Stimulated activated CD4-positive, alpha-beta T cell treated with anti-CD3 and anti-CD28 coated beads, Interleukin-2, amount 100 ng/mL, for 48 hours (primary cell): ENCODE measurements around the gene PPP2CA.
"Not testable (repeated sequence)": the region's sequence is repeated elsewhere in the genome, so short reads cannot be mapped to it uniquely, and the experiment has no call there.

Experiments used
- DNase-seq, 2 donors: peaks; one replicate each; pipeline ENCODE4 v3.0.0-alpha.2; 2020

PPP2CA gene

GRCh38 chr5:134225780-134226440, at the start of gene PPP2CA:
Gene PPP2CA, minus strand, starts transcription at chr5:134226073. Its CDS starts 212 bp downstream, at chr5:134225861.
- peak; percentile 99 to 100 for DNase-seq

DNA sequence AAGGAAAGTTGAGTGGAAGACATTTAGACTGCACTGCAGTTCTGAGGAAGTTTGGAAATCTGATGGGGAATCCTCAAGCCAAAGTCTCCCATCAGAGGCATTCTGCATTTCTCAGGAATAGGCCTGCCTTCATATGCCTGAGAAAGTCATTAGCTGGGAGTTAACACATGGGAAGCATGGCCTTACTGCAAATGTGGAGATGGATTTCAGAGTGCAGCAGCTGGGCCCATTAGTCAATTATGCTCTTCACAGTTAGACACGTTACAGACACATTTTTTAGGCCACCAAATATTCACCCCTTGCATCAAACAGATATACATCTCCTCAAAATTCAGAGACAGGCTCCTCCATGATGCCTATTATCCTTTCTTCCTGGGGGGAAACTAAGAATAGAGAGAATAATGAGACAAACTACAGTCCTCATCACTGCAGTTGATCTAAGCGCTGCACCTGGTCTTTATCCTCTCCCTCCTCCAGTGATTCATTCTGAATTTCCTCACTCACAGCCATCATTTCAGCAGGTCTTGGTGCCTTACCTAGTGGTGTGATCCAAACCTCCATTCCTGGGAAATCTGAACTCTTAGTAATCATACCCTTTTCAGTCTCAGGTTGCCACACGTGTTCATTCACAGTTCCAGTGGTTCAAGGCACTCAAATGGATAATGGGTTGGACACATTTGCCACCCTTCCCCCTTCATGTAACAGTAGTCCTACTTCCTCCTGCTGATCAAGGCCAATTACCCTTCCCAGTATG, 47.9 kb upstream of the PPP2CA start:
- DNase-seq = no peak

GRCh38 chr5:134271059-134271458, 45.2 kb upstream of the PPP2CA start:
- DNase-seq = no peak

GRCh38 chr5:134268919-134269318, 43.0 kb upstream of the PPP2CA start:
- DNase-seq = no peak

- DNase-seq = no peak
Measured at GRCh38 chr5:134268019-134268601, 42.2 kb upstream of the PPP2CA start.

DNA sequence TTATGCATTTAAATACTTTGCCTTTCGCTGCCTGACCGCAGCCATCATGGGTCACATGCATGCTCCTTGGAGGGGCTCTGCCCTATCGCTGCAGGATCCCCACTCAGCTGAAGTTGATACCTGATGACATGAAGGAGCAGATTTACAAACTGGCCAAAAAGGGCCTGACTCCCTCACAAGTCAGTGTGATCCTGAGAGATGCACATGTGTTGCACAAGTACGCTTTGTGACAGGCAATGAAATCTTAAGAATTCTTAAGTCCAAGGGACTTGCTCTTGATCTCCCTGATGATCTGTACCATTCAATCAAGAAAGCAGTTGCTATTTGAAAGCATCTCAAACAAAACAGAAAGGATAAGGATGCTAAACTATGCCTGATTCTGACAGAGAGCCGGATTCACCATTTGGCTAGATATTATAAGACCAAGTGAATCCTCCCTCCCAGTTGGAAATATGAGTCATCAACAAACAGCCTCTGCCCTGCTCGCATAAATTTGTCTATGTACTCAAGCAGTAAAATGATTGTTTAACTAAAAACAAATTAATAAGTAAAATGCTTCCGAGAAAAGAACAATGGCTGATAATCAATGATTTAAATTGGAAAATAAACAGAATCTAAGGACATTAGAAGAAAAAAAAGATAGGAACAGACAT, 41.6 kb upstream of the PPP2CA start:
- no peak for DNase-seq

DNA sequence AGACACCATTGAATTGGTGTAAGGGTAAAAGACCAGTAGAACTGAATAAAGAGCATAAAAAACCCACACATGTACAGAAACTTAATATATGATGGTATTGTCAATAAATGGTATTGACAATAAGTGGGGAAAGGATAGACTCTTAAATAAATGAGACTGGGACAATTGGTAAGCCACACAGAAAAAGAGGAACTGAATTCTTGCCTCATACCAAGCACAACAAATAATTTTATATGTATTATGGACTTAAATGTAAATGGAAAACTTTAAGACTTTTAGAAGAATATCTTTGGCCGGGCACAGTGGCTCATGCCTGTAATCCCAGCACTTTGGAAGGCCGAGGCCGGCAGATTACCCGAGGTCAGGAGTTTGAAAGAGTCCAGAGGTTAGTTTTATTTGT, 37.9 kb upstream of the PPP2CA start:
- DNase-seq = no peak

DNA sequence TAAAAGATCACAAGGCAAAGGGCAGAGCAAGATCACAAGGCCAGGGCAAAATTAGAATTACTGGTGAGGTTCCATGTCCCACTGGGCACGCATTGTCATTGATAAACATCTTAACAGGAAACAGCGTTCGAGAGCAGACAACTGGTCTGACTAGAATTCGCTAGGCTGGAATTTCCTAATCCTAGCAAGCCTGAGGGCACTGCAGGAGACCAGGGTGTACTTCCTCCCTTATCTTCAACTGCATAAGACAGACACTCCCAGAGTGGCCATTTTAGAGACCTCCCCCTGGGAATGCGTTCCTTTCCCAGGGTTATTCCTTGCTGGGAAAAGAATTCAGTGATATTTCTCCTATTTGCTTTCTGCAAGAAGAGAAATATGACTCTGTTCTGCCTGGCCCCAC, 36.8 kb upstream of the PPP2CA start:
- not testable (repeated sequence) for DNase-seq

DNA sequence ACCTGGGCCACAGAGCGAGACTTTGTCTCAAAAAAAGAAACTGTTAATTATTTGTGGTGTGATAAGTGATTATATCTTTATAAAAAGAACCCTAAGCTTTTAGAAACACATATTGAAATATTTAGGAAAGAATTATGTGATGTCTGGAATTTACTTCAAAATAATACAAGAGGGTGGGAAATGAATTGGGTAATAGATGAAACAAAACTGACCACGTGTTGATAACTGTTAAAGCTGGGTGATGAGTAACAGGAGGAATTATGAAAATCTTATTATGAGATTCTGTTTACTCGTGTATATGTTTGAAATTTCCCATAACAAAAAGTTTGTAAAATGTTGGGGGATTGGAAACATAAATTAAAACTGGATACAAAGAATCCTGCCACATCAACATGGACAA, 33.0 kb upstream of the PPP2CA start:
- no peak for DNase-seq

GRCh38 chr5:134257176-134257575, 31.3 kb upstream of the PPP2CA start:
- DNase-seq = no peak

- DNase-seq = no peak
Measured at GRCh38 chr5:134255418-134256150, 29.7 kb upstream of the PPP2CA start.

DNA sequence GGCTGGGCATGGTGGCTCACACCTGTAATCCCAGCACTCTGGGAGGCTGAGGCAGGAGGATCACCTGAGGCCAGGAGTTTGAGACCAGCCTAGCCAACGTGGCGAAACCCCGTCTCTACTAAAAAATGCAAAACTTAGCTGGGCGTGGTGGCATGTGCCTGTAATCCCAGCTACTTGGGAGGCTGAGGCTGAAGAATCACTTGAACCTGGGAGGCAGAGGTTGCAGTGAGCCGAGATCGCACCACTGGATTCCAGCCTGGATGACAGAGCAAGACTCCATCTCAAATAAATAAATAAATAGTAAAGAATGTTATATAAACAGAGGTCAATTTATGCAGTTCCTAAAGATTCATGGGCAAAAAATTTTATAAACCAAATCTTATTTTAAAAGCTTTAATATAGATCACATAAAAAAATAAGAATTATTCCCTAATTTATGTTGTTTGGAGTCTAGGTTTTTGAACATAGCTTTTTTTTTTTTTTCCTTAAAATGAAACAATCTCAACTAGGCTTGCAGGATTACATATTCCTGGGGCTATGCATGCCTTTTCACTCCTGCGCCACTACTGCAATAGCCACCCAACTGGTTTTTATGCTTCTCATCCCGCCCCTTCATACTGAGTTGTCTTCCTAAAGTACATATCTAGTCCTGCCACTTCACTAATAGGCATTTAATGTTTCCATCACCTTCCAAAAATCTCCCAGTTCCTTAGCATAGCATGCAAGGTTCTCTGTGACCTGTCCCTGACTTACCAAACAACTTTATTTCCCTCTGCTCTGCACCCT, 27.7 kb upstream of the PPP2CA start:
- DNase-seq = not testable (repeated sequence)

DNA sequence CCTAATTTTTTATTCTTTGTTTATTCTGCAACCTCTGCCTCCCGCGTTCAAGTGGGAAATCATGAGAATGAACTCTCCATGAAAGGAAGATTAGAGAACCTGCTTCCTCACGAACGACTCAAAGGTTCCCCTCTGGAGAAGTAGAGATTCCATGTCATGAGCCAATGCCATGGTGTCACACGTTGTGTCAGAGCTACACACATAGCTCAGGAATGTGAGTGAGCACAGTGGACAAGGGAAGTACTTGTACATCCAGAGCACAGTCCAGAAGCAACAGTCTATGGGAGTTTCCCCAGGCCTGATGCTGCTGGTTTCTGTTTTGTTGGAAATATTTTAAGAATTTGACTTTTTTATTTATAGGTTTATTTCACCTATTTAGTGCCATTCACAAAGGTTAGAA, 26.8 kb upstream of the PPP2CA start:
- DNase-seq = no peak

- DNase-seq = no peak
Measured at GRCh38 chr5:134250949-134251348, 25.1 kb upstream of the PPP2CA start.

- no peak for DNase-seq
Measured at GRCh38 chr5:134249469-134250379, 23.9 kb upstream of the PPP2CA start.

DNA sequence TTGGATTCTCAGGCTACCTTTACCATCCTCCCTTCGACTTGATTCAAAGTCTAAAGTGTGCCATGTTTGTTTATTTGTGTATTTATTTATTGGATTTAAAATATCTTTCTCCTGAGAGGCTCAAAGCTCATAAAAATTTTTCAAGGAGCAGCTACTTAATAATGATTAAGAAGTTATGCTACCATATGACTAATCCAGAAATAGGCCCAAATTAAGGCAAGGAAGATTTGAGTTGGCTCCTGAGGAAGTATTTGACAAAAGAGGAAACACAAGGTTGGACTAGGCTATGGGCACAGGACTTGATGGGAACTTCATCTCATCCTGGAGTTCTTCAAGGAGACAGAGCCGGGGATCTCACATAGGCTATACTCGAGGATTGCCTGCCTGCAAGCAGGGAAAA, 22.4 kb upstream of the PPP2CA start:
- DNase-seq = no peak

DNA sequence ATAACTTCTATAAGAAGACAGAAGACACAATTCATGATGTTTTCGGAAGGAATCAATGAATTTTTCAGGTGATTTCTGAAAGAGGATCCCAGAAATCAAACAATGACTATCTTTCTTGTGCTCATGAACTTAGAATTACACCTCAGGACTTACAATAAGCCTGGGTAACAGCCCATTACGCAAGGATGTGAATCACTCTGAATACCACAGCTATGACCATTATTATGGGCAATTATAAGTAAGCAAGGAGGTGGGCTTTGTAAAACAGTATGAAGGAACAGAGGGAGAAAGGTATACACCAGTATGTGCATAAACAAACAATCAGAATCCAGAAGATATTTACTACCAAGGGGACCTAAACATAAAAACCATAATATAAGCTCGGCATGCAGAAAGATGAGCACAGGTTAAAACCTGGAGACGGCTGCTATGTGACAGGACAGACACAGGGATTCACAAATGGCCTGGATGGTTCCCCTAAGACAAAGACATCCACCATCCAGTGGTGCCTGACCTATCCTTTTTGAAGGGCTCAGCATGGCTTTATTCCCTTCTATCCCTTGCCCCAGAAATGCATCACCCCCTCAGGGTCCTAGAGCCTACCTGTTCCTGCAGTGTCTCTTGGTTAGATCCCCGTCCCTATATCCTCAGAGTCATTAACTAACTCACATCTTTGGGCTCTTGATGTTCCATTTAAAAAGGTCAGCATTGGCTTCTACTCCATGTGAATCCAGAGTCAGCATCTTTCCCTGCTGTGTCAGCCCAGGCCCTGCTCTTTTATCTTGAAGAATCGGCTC, 21.8 kb upstream of the PPP2CA start:
- DNase-seq = no peak

DNA sequence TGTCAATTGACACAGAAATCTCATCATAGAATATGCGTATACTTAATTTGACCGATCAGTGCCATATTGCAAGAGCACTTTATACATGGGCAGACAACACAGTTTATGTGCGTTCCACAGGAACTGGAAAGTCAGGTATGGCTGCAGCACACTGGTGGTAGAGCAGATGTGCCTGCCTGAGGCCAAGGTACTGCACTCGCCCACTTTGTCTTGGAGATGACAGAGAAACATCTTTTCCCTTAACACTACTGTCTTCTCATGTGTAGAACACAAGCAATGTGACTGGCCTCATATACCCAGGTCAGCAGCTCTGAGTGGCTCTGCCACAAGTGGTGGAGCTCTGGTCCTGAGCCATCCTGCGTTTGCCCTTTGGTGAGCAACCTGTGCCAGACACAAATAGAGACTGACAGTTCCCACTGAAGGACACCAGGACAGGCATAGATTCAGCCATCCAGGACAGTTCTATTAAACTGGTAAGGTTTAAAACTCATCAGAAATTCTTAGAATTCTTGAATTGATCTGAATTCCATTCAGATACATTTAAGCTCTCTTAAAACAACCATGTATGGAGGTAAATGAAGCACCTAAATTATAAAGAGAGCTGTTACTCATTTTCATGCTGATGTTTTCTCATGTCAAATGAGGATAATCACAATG, 21.0 kb upstream of the PPP2CA start:
- DNase-seq = no peak

- no peak for DNase-seq
Measured at GRCh38 chr5:134245692-134246091, 19.8 kb upstream of the PPP2CA start.
